Measurements from ENCODE around the gene HNRNPAB.
"Not testable (repeated sequence)": the region's sequence is repeated elsewhere in the genome, so short reads cannot be mapped to it uniquely, and the experiment has no call there.

HNRNPAB gene

DNA sequence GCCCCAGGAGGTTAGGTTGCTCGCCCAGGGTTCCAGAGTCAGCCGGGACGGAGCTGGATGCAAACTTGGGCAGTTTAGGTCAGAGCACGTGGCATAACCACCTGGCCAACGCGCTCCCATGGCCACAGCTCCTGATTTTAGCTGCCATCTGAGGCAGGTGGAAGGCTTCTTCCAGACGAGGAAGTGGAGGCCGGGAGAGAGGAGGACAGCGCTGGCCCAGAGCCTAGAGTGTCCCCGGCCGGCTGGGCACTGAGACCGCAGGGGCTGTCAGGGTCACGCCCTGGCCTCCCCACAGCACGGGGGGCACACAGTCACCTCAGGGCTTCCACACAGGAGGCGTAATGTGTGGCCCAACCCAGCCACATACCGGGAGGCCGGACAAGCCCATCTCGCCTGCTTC is 44.4 kb downstream of the HNRNPAB start:
- intact Hi-C loops (cut with DNase I; ENCODE audit: low total_unique reads) = no loop called here
- DNase-seq = no peak
- H3K36me3 ChIP-seq = no peaks in the 10 kb centered on the region
- no peak overlapping the region for H3K4me3 ChIP-seq
- peaks cover 0 to 17% of the 10 kb centered on the region in 2 donors for H3K27me3 ChIP-seq
- H3K9me3 ChIP-seq = no peaks in the 10 kb centered on the region
- H3K27ac ChIP-seq = no peak overlapping the region
- H3K4me1 ChIP-seq = no peaks in the 10 kb centered on the region
- no peak for TF ChIP-seq CTCF (IDR thresholded peaks at IDR 0.05)

DNA sequence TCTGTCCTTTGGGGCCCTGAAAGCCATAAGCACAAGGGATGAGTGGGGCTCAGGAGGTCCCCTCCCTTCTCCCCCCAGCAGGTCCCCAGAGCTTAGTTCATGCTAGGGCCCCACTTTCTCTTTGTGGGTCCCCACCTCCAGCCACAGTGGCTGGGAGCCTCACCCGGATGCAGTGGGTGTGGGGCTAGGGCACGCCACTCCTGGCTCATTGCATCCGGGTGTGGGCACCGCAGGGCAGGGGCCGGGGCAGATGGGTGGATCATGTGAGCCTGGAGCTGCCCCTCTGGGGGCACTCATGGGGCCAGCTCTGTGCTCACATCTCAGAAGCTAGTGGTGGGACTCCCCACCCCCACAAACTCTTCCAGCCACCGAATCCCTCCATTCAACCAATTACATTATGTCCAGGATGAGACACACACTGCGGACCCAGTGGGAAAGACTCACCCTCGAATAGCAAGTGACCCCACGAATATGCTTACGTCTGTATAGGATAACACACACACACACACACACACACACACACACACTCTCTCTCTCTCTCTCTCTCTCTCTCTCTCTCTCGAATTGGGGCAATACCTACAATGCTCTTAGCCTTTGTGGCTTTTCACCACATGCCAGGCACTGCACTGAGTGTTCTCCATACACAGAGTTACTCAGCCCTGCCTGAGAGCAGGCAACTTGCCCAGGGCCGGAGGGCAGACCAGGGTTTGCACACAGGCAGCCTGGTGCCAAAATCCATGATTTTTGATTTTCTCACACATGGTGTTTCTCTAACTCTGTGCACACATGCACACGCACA is 45.1 kb downstream of the HNRNPAB start:
- intact Hi-C loops (cut with DNase I; ENCODE audit: low total_unique reads) = no loop called here
- Histone ChIP-seq H3K36me3 (no peaks in the 10 kb centered on the region), H3K4me1 (no peaks in the 10 kb centered on the region), H3K9me3 (no peaks in the 10 kb centered on the region), H3K4me3 (no peak overlapping the region), H3K27ac (no peak overlapping the region), H3K27me3 (peaks cover 0 to 17% of the 10 kb centered on the region in 2 donors)
- DNase-seq = no peak
- no peak for TF ChIP-seq CTCF (IDR thresholded peaks at IDR 0.05)

DNA sequence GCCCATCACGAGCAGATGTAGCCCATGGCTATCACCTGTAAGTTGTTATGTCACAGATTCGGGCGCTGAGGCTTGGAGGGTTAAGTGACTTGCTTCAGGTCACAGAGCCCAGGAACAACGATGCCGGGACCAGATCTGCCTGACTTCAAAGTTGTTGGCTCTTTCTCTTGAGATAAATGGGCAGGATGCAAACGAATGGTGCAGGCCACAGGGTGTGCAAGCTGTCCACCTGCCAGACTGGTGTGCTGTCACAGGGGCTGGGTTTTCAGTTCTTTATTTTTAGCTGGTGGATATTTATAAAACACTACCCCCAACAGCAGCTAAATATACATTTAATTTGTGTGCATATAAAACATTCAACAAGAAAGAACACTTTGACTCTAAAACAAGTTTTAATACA is 45.9 kb downstream of the HNRNPAB start:
- Histone ChIP-seq H3K27ac (no peak overlapping the region), H3K36me3 (no peaks in the 10 kb centered on the region), H3K4me1 (no peaks in the 10 kb centered on the region), H3K9me3 (no peaks in the 10 kb centered on the region), H3K27me3 (peaks cover 0 to 20% of the 10 kb centered on the region in 2 donors), H3K4me3 (no peak overlapping the region)
- no peak for TF ChIP-seq CTCF (IDR thresholded peaks at IDR 0.05)
- intact Hi-C loops (cut with DNase I; ENCODE audit: low total_unique reads) = no loop called here
- no peak for DNase-seq

DNA sequence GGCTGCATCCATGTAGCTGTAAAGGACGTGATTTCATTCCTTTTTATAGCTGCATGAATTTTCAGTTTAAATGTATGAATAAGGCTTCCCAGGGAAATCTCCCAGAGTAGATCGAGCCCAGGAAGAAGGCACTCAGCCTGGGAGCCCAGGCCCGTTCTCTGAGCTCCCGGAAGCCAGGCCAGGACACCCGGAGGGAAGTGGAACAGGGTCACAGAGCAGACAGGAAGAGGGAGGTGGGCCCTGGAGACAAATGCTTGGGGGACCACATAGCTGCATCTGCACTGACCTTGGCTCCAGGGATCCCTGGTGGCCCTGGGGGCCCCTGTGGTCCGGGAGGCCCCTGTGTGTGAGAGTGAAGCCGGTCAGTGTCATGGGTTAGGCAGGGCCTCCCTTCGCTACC is 47.9 kb downstream of the HNRNPAB start:
- Histone ChIP-seq H3K4me3 (no peak overlapping the region), H3K27ac (no peak overlapping the region)
- intact Hi-C loops (cut with DNase I; ENCODE audit: low total_unique reads) = no loop called here

DNA sequence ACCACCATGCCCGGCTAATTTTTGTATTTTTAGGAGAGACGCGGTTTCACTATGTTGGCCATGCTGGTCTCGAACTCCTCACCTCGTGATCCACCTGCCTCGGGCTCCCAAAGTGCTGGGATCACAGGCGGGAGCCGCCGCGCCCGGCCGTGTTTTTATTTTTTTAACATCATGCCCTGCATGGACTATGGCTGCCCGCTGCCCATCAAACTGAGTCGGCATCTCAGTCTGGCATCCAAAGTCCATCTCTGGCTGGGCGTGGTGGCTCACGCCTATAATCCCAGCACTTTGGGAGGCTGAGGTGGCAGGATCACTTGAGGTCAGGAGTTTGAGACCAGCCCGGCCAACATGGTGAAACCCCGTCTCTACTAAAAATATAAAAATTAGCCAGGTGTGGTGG is 49.3 kb downstream of the HNRNPAB start:
- H3K36me3 ChIP-seq; H3K9me3 ChIP-seq; H3K4me3 ChIP-seq; DNase-seq; H3K27ac ChIP-seq; H3K4me1 ChIP-seq; intact Hi-C loops (cut with DNase I; ENCODE audit: low total_unique reads): not testable (repeated sequence)
- peaks cover 0 to 16% of the 10 kb centered on the region in 2 donors for H3K27me3 ChIP-seq

More for the DNA sequence above, 47.9 kb downstream of the HNRNPAB start:
- TF ChIP-seq CTCF (IDR thresholded peaks at IDR 0.05) = no peak
- H3K9me3 ChIP-seq = no peaks in the 10 kb centered on the region
- no peak for DNase-seq
- peaks cover 0 to 20% of the 10 kb centered on the region in 2 donors for H3K27me3 ChIP-seq
- H3K4me1 ChIP-seq = no peaks in the 10 kb centered on the region
- no peaks in the 10 kb centered on the region for H3K36me3 ChIP-seq

DNA sequence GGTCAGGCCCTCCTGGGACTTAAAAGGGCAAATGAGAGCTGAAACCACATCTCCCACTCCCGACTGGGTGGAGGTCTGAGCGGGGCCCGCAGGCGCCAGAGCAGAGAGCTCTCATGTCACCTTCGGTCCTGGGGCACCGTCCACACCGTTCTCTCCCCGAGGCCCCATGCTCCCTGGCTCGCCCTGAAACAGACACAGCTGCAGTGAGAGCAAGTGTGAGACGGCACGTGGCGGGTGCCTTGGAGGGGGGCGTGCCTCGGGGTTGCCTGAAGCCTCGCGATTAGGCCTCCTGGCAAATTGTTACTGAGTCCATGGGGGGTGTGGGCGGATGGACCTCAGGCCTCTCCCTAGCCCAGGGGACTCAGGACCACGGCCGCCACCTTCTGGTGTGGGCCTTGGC is 52.4 kb downstream of the HNRNPAB start:
- TF ChIP-seq CTCF (IDR thresholded peaks at IDR 0.05) = no peak
- H3K36me3 ChIP-seq = no peaks in the 10 kb centered on the region
- no peaks in the 10 kb centered on the region for H3K9me3 ChIP-seq
- intact Hi-C loops (cut with DNase I; ENCODE audit: low total_unique reads) = no loop called here
- DNase-seq = no peak
- H3K4me1 ChIP-seq = no peaks in the 10 kb centered on the region
- H3K27me3 ChIP-seq = peaks cover 0 to 16% of the 10 kb centered on the region in 2 donors
- no peak overlapping the region for H3K27ac ChIP-seq
- no peak overlapping the region for H3K4me3 ChIP-seq
